ENCODE data around the gene LSS. TPM values are rescaled to one million over a fixed set of nuclear protein-coding genes. Genes with fewer than 3 reads are reported as not detected.

The LSS gene
- total RNA-seq, 1 experiment from 2014 or later: 130 TPM

DNA sequence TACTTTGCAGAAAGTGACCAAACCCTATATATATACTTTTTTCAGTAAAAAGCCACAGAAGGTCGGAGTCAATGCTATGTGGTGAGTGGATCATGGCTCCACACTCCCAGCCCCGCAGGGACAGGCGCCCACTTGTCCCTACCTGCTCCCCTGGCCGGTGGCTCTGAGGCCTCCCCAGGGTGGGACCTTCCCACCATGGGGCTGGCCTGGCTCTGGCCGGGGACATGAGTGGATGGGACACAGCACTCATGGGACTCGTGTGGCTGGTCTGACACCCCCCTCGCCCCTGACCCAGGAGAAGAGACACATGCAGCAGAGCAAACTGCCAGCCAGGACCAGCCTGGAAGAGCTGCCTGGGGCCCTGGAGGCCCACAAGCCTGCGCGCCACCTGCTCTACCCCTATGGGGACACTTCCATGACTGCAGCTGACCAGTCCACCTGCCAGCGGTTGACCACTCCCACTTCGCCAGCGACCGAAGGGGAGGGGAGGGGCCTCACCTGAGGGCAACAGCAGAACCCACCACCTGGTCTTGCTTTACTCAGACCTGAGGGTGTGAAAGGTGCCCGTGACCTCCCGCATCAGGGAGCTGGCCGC is 46.5 kb downstream of the LSS start:
- H3K4me3 ChIP-seq (ENCODE audit: low read depth, low read length, poor library complexity, severe bottlenecking): no peak overlapping the region
- intact Hi-C loops (cut with micrococcal nuclease; ENCODE audit: unreplicated experiment): no loop called here
- no peaks in the 10 kb centered on the region for H3K36me3 ChIP-seq (ENCODE audit: insufficient read depth, low read length, poor library complexity, severe bottlenecking)
- BruUV-seq (replicated peaks): no TSS peak
- H3K4me1 ChIP-seq (ENCODE audit: insufficient read depth, low read length, poor library complexity, severe bottlenecking): peaks cover 4% of the 10 kb centered on the region
- H3K9me3 ChIP-seq (ENCODE audit: low read depth, low read length, poor library complexity, severe bottlenecking): peaks cover 6% of the 10 kb centered on the region
- H3K27me3 ChIP-seq (replicated peaks; ENCODE audit: insufficient read depth, low read depth, low read length, poor library complexity): no peaks in the 10 kb centered on the region
- no peak for DNase-seq (ENCODE audit: low spot score)
- ChIA-PET POLR2A (ENCODE audit: low non-redundant PET) (no interaction called here), CTCF (interaction anchor here (1.2 kb wide), 1 partner anchor 39 kb away, joined by 3 read pairs; no protein-coding TSS in a partner anchor)
- no peak for TF ChIP-seq EZH2 (IDR thresholded peaks at IDR 0.05; ENCODE audit: borderline replicate concordance, low read depth, low read length, poor library complexity, severe bottlenecking)
- TF ChIP-seq, protein P1, sequence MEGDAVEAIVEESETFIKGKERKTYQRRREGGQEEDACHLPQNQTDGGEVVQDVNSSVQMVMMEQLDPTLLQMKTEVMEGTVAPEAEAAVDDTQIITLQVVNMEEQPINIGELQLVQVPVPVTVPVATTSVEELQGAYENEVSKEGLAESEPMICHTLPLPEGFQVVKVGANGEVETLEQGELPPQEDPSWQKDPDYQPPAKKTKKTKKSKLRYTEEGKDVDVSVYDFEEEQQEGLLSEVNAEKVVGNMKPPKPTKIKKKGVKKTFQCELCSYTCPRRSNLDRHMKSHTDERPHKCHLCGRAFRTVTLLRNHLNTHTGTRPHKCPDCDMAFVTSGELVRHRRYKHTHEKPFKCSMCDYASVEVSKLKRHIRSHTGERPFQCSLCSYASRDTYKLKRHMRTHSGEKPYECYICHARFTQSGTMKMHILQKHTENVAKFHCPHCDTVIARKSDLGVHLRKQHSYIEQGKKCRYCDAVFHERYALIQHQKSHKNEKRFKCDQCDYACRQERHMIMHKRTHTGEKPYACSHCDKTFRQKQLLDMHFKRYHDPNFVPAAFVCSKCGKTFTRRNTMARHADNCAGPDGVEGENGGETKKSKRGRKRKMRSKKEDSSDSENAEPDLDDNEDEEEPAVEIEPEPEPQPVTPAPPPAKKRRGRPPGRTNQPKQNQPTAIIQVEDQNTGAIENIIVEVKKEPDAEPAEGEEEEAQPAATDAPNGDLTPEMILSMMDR (conservative IDR thresholded peaks at IDR 0.05; ENCODE audit: low read depth, low read length): no peak
- H3K27ac ChIP-seq (ENCODE audit: low read depth, low read length, poor library complexity, severe bottlenecking): peak overlapping the region; percentile 47

DNA sequence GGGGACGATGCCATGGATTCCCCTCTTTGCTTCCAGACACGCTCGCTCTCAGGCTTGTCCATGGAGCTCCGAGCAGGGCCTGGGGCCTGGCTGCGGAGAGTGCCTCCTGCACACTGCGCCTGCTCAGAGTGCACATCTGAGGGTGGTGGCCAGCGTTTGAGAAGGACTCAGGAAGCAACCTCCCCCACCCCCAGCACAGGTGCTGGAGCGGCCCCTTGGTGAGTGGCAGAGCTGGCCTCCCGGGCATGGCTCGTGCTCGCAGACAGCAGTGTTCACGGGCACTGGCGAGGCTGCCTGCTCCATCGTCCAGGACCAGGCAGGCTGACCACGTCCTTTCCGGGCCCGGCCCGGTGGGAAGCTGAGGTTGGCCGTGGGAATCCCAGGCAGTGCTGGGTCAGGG is 47.1 kb downstream of the LSS start:
- ChIA-PET CTCF (no interaction called here), POLR2A (ENCODE audit: low non-redundant PET) (no interaction called here)
- no peaks in the 10 kb centered on the region for H3K27me3 ChIP-seq (replicated peaks; ENCODE audit: insufficient read depth, low read depth, low read length, poor library complexity)
- H3K9me3 ChIP-seq (ENCODE audit: low read depth, low read length, poor library complexity, severe bottlenecking): peaks cover 10% of the 10 kb centered on the region
- H3K27ac ChIP-seq (ENCODE audit: low read depth, low read length, poor library complexity, severe bottlenecking): peak overlapping the region; percentile 47
- DNase-seq (ENCODE audit: low spot score): no peak
- H3K4me3 ChIP-seq (ENCODE audit: low read depth, low read length, poor library complexity, severe bottlenecking): no peak overlapping the region
- TF ChIP-seq EZH2 (IDR thresholded peaks at IDR 0.05; ENCODE audit: borderline replicate concordance, low read depth, low read length, poor library complexity, severe bottlenecking): no peak
- TF ChIP-seq, protein P1 (conservative IDR thresholded peaks at IDR 0.05; ENCODE audit: low read depth, low read length): no peak
- no TSS peak for BruUV-seq (replicated peaks)
- no peaks in the 10 kb centered on the region for H3K36me3 ChIP-seq (ENCODE audit: insufficient read depth, low read length, poor library complexity, severe bottlenecking)
- intact Hi-C loops (cut with micrococcal nuclease; ENCODE audit: unreplicated experiment): no loop called here
- H3K4me1 ChIP-seq (ENCODE audit: insufficient read depth, low read length, poor library complexity, severe bottlenecking): peaks cover 4% of the 10 kb centered on the region

DNA sequence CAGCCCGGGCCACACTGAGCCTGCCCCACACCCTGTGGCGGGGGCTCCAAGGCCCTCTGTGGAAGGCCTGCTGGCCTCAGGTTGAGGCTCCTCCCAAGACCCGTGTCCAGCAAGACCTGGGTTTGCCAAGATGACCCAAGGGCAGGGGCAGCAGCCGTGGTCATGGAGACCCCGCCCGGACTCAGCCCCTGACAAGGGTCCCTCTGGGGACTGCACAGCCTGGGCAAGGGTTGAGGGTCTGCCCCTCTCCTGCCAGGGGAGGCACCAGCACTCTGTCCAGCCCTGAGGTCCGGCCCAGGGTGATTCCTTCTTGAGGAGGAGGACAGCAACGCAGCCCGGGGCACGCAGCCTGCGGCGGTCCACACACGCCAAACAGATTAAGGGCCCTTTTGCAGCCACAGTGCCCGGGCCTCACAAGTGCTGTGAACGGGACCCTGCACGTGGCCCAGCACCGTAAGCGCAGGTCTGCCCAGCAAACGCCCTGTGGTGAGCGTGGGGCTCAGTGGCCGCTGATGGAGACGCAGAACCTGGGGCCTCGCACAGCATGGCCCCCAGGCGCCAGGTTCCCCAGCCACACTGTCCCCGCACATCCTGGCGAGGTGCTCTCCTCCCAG is 47.7 kb downstream of the LSS start:
- no TSS peak for BruUV-seq (replicated peaks)
- TF ChIP-seq, protein P1 (conservative IDR thresholded peaks at IDR 0.05; ENCODE audit: low read depth, low read length): no peak
- TF ChIP-seq EZH2 (IDR thresholded peaks at IDR 0.05; ENCODE audit: borderline replicate concordance, low read depth, low read length, poor library complexity, severe bottlenecking): no peak
- peaks cover 4% of the 10 kb centered on the region for H3K4me1 ChIP-seq (ENCODE audit: insufficient read depth, low read length, poor library complexity, severe bottlenecking)
- ChIA-PET CTCF (no interaction called here), POLR2A (ENCODE audit: low non-redundant PET) (no interaction called here)
- DNase-seq (ENCODE audit: low spot score): no peak
- intact Hi-C loops (cut with micrococcal nuclease; ENCODE audit: unreplicated experiment): no loop called here
- H3K27ac ChIP-seq (ENCODE audit: low read depth, low read length, poor library complexity, severe bottlenecking): peak overlapping the region; percentile 53
- H3K4me3 ChIP-seq (ENCODE audit: low read depth, low read length, poor library complexity, severe bottlenecking): no peak overlapping the region
- peaks cover 13% of the 10 kb centered on the region for H3K9me3 ChIP-seq (ENCODE audit: low read depth, low read length, poor library complexity, severe bottlenecking)
- H3K36me3 ChIP-seq (ENCODE audit: insufficient read depth, low read length, poor library complexity, severe bottlenecking): no peaks in the 10 kb centered on the region
- no peaks in the 10 kb centered on the region for H3K27me3 ChIP-seq (replicated peaks; ENCODE audit: insufficient read depth, low read depth, low read length, poor library complexity)
